OCI-LY7 (cell line): ENCODE measurements around the gene SIK3.

Source experiments
- EZH2phosphoT487 ChIP-seq: fragments of 200-600 bp; sonication (generic); IDR thresholded peaks from 2 replicates; pipeline ENCODE4 v1.6.1; 2018; ENCODE audit warnings: low read depth, borderline replicate concordance, mild to moderate bottlenecking, mixed run types, antibody characterized with exemption, low read length, moderate library complexity, mixed read lengths
- TF ChIP-seq, protein P1 (sequence below): fragments of 200-600 bp; sonication (generic); conservative IDR thresholded peaks from 2 replicates; pipeline ENCODE4 v1.5.1; 2014; ENCODE audit warnings: mild to moderate bottlenecking, antibody characterized with exemption, low read length, moderate library complexity, mixed read lengths

DNA sequence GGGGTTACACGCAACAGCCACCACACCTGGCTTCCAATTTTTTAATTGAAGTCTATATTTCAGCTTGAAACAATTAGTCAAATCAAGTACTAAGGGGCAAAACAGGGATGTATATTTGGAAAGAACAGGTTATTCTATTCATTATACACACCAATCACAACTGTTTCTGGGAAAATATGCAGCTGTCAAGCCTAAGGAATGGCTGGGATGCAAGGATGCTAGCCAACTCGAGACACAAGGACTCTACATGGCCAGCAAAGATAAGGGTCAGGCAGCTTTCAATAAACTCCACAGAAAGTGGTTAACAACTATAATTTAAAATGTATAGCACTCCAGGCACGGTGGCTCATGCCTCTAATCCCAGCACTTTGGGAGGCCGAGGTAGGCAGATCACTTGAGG, 134.0 kb downstream of the SIK3 start:
- TF ChIP-seq EZH2phosphoT487: no peak
- TF ChIP-seq, protein P1, sequence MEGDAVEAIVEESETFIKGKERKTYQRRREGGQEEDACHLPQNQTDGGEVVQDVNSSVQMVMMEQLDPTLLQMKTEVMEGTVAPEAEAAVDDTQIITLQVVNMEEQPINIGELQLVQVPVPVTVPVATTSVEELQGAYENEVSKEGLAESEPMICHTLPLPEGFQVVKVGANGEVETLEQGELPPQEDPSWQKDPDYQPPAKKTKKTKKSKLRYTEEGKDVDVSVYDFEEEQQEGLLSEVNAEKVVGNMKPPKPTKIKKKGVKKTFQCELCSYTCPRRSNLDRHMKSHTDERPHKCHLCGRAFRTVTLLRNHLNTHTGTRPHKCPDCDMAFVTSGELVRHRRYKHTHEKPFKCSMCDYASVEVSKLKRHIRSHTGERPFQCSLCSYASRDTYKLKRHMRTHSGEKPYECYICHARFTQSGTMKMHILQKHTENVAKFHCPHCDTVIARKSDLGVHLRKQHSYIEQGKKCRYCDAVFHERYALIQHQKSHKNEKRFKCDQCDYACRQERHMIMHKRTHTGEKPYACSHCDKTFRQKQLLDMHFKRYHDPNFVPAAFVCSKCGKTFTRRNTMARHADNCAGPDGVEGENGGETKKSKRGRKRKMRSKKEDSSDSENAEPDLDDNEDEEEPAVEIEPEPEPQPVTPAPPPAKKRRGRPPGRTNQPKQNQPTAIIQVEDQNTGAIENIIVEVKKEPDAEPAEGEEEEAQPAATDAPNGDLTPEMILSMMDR: no peak
